GM12891 (cell line): ENCODE data around the gene OPCML. TPM values are rescaled to one million over a fixed set of nuclear protein-coding genes. Genes with fewer than 3 reads are reported as not detected.

Source experiments
- DNase-seq: peaks from one replicate; pipeline ENCODE4 v3.0.0; 2011; ENCODE audit warnings: low spot score; ENCODE audit not compliant: insufficient read length
- FAIRE-seq: peaks from 2 replicates; lab custom pipeline; 2011; peaks lifted over from hg19 to GRCh38; lab: Jason Lieb, UNC
- PAX5 ChIP-seq: IDR thresholded peaks from 2 replicates; pipeline ENCODE4 v1.6.1; 2011; ENCODE audit warnings: low read length, moderate library complexity, mild to moderate bottlenecking; ENCODE audit not compliant: insufficient read depth, severe bottlenecking
- POLR2A ChIP-seq: IDR thresholded peaks from 2 replicates; pipeline ENCODE4 v1.6.1; 2011; ENCODE audit warnings: low read depth, low read length, control low read depth
- POLR2AphosphoS5 ChIP-seq: IDR thresholded peaks from 2 replicates; pipeline ENCODE4 v1.6.1; 2011; ENCODE audit warnings: low read depth, low read length, control low read depth
- POU2F2 ChIP-seq: IDR thresholded peaks from 2 replicates; pipeline ENCODE4 v1.6.1; 2011; ENCODE audit warnings: low read depth, mild to moderate bottlenecking, control low read depth, low read length, moderate library complexity
- SPI1 ChIP-seq: IDR thresholded peaks from 2 replicates; pipeline ENCODE4 v1.6.1; 2011; ENCODE audit warnings: low read depth, low read length, control low read depth
- TAF1 ChIP-seq: IDR thresholded peaks from 2 replicates; pipeline ENCODE4 v1.6.1; 2011; ENCODE audit warnings: low read depth, low read length, control low read depth
- polyA plus RNA-seq: library from polyadenylated mRNA; unstranded; fragments of >200 nt; gene quantifications from one replicate; pipeline ENCODE4 v1.2.1, GENCODE V29; 2012; ENCODE audit warnings: low read depth, missing spikeins, inconsistent platforms; ENCODE audit not compliant: missing spikeins

Gene OPCML
- polyA plus RNA-seq, result not detected

GRCh38 chr11:133531971-133532651 lies at the start of gene OPCML:
Gene OPCML, minus strand, starts transcription at chr11:133532501.
- DNase-seq (no peak), FAIRE-seq (no peak)
- no peak for TF ChIP-seq SPI1
- TF ChIP-seq TAF1, result no peak
- TF ChIP-seq POU2F2, result no peak
- TF ChIP-seq POLR2AphosphoS5, result no peak
- TF ChIP-seq POLR2A, result no peak
- no peak for TF ChIP-seq PAX5

- no peak for FAIRE-seq
- no peak for TF ChIP-seq TAF1
- DNase-seq, result no peak
Observed at GRCh38 chr11:133581091-133581490, 48.8 kb upstream of the OPCML start.

DNA sequence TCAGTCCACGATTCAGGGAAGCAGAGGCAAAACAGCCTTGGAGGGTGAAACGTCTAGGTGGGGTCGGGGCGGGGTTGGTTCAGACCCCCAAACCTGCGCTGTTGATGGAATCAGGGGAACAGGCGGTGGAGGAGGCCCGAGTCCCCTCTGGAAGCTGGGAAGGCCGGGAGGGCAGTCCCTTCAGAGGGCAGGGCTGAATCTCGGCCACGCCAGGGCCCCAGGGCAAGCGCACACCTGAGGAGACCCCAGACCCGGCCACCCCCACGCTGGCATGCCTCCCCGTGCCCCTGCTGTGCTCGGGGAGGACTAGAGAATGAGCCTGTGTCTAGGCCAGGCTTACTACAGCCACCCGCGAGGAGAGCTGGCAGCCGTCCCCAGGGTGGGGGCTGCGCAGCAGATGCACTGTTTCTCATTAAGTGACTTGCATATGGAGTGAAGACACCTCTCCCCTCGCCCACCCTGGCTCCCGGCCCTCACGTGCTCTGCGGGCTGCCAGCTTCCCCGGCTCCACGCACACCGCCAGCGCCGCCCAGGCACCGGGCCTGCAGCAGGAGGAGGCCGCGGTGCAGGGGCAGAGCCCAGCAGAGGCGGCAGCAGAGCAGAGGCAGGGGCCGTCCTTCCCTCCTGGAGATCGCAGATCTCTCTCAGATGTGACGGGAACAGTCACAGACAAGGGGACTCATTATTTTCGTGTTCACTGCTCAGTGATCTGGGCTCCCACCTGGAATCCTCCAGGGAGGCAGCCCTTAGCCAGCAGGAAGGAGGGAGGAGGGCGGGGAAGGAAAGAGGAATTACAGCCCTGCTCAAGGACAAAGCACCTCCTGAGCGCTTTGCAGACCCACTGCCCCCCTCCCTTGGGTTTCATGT lies 47.1 kb upstream of the OPCML start:
- DNase-seq, result no peak
- FAIRE-seq, result no peak
- TF ChIP-seq POU2F2 (no peak), TAF1 (no peak), POLR2AphosphoS5 (no peak), PAX5 (no peak), POLR2A (no peak), SPI1 (no peak)

GRCh38 chr11:133577403-133577802 lies 45.1 kb upstream of the OPCML start:
- FAIRE-seq (no peak), DNase-seq (no peak)
- TF ChIP-seq TAF1, result no peak
- TF ChIP-seq POLR2AphosphoS5, result no peak
- TF ChIP-seq SPI1, result no peak
- no peak for TF ChIP-seq POLR2A
- TF ChIP-seq PAX5, result no peak
- no peak for TF ChIP-seq POU2F2

DNA sequence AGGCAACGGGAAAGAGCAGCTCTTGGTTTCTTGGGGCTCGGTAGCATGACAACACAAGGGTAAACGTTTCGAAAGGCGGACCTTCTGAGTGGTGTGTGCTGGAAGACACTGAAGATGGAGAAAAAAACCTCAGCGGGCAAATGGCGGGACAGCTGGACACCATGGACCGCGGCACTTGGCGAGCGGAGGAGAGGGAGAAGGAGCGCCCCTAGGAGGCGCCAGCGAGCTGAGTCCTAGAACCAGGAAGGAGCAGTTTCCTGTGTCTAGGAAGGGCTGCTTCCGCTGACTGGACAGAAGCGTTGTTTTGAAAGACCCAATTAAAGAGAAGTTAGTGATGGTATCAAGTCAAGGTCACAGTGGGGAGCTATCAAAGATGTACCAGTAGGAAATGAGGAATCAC lies 44.0 kb upstream of the OPCML start:
- FAIRE-seq (no peak), DNase-seq (no peak)
- TF ChIP-seq POU2F2, result no peak
- no peak for TF ChIP-seq SPI1
- TF ChIP-seq PAX5, result no peak
- TF ChIP-seq TAF1, result no peak
- TF ChIP-seq POLR2A, result no peak
- no peak for TF ChIP-seq POLR2AphosphoS5

GRCh38 chr11:133573081-133573480 lies 40.8 kb upstream of the OPCML start:
- DNase-seq (no peak), FAIRE-seq (no peak)

GRCh38 chr11:133570376-133570775 lies 38.1 kb upstream of the OPCML start:
- no peak for FAIRE-seq
- DNase-seq, result no peak
- no peak for TF ChIP-seq TAF1
- TF ChIP-seq PAX5, result no peak
- no peak for TF ChIP-seq POU2F2
- TF ChIP-seq SPI1, result no peak
- TF ChIP-seq POLR2A, result no peak
- TF ChIP-seq POLR2AphosphoS5, result no peak

More at GRCh38 chr11:133573081-133573480, 40.8 kb upstream of the OPCML start:
- TF ChIP-seq POLR2AphosphoS5, result no peak
- TF ChIP-seq SPI1, result no peak
- TF ChIP-seq POLR2A, result no peak
- TF ChIP-seq TAF1, result no peak
- no peak for TF ChIP-seq POU2F2
- no peak for TF ChIP-seq PAX5

GRCh38 chr11:133563505-133564025 lies 31.3 kb upstream of the OPCML start:
- FAIRE-seq (no peak), DNase-seq (no peak)
- TF ChIP-seq SPI1 (no peak), POLR2AphosphoS5 (no peak), POLR2A (no peak), POU2F2 (no peak), PAX5 (no peak)

DNA sequence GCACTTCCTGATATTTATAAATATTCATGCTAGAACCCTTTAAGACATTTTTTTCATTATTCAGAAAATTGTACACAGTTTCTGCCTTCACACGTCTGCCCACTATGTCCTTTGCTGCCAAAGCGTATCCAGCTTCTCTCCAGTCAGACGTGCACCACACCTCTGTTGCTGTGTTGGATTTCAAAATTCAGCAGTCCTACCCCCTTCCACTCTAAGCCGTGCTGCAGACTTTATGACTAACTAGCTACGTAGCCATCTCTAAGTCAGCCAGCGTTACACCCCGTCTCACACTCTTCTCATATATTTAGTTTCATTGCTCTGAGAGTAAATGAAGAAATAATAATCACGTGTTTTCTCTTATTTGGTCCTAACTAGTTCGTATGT lies 28.2 kb upstream of the OPCML start:
- FAIRE-seq, result no peak
- DNase-seq, result no peak
- TF ChIP-seq POLR2AphosphoS5 (no peak), SPI1 (no peak), POU2F2 (no peak), TAF1 (no peak), PAX5 (no peak), POLR2A (no peak)
